Measurements from ENCODE around the gene CACNG3. TPM values are rescaled to one million over a fixed set of nuclear protein-coding genes. Genes with fewer than 3 reads are reported as not detected.
"Not testable (repeated sequence)": the region's sequence is repeated elsewhere in the genome, so short reads cannot be mapped to it uniquely, and the experiment has no call there.

Gene CACNG3
- not detected for total RNA-seq

GRCh38 chr16:24255456-24256371 lies at the start of gene CACNG3:
CACNG3 (plus strand) TSS chr16:24256335; CDS start chr16:24256755, 420 bp downstream.
- ChIA-PET CTCF (interaction anchor here (1.0 to 2.4 kb wide), 6 partner anchors 11 to 248 kb away, joined by 3 to 13 read pairs (median 4); no protein-coding TSS in a partner anchor), POLR2A (no interaction called here)

- ChIA-PET CTCF (interaction anchor here (1.3 kb wide), 1 partner anchor 136 kb away, joined by 3 read pairs; no protein-coding TSS in a partner anchor), POLR2A (no interaction called here)
These were observed 49.2 kb upstream of the CACNG3 start for GRCh38 chr16:24206926-24207325.

GRCh38 chr16:24208710-24209109 lies 47.4 kb upstream of the CACNG3 start:
- ChIA-PET CTCF (interaction anchor here (0.6 kb wide), 1 partner anchor 284 kb away, joined by 3 read pairs; no protein-coding TSS in a partner anchor), POLR2A (no interaction called here)

- POLR2A ChIA-PET: no interaction called here
- CTCF ChIA-PET: no interaction called here
These were observed 41.1 kb upstream of the CACNG3 start for GRCh38 chr16:24214992-24215391.

- CTCF ChIA-PET: no interaction called here
These were observed 39.2 kb upstream of the CACNG3 start for GRCh38 chr16:24216961-24217360.

GRCh38 chr16:24217461-24217860 lies 38.7 kb upstream of the CACNG3 start:
- ChIA-PET POLR2A (no interaction called here), CTCF (no interaction called here)

More at GRCh38 chr16:24216961-24217360, 39.2 kb upstream of the CACNG3 start:
- POLR2A ChIA-PET: no interaction called here

GRCh38 chr16:24218299-24218698 lies 37.8 kb upstream of the CACNG3 start:
- CTCF ChIA-PET: no interaction called here
- POLR2A ChIA-PET: no interaction called here

GRCh38 chr16:24221219-24221618 lies 34.9 kb upstream of the CACNG3 start:
- CTCF ChIA-PET: no interaction called here
- POLR2A ChIA-PET: no interaction called here

- ChIA-PET CTCF (no interaction called here), POLR2A (no interaction called here)
These were observed 27.6 kb upstream of the CACNG3 start for GRCh38 chr16:24228514-24228913.

GRCh38 chr16:24232936-24233335 lies 23.2 kb upstream of the CACNG3 start:
- ChIA-PET CTCF (no interaction called here), POLR2A (no interaction called here)

GRCh38 chr16:24234737-24235136 lies 21.4 kb upstream of the CACNG3 start:
- ChIA-PET CTCF (interaction anchor here (1.1 to 1.4 kb wide), 2 partner anchors 11 to 19 kb away, joined by 3 to 5 read pairs; no protein-coding TSS in a partner anchor), POLR2A (no interaction called here)

- POLR2A ChIA-PET: no interaction called here
- CTCF ChIA-PET: no interaction called here
These were observed 20.3 kb upstream of the CACNG3 start for GRCh38 chr16:24235806-24236205.

GRCh38 chr16:24238846-24239245 lies 17.3 kb upstream of the CACNG3 start:
- CTCF ChIA-PET: interaction anchor here (0.9 kb wide), 1 partner anchor 14 kb away, joined by 4 read pairs; no protein-coding TSS in a partner anchor
- POLR2A ChIA-PET: not testable (repeated sequence)

GRCh38 chr16:24246911-24247607 lies 9.1 kb upstream of the CACNG3 start:
- POLR2A ChIA-PET: no interaction called here
- CTCF ChIA-PET: no interaction called here

GRCh38 chr16:24253192-24253591 lies 2.9 kb upstream of the CACNG3 start:
- ChIA-PET POLR2A (no interaction called here), CTCF (interaction anchor here (0.9 to 2.6 kb wide), 16 partner anchors 9 to 612 kb away, joined by 3 to 25 read pairs (median 4); partner anchors contain the start of genes DCTN5 and PALB2)

- ChIA-PET POLR2A (no interaction called here), CTCF (no interaction called here)
These were observed 1.8 kb downstream of the CACNG3 start for GRCh38 chr16:24257958-24258357.

GRCh38 chr16:24258791-24259190 lies 2.7 kb downstream of the CACNG3 start:
- ChIA-PET CTCF (no interaction called here), POLR2A (no interaction called here)

- POLR2A ChIA-PET: no interaction called here
- CTCF ChIA-PET: no interaction called here
These were observed 6.7 kb downstream of the CACNG3 start for GRCh38 chr16:24262816-24263215.

- ChIA-PET POLR2A (no interaction called here), CTCF (no interaction called here)
These were observed 14.7 kb downstream of the CACNG3 start for GRCh38 chr16:24270721-24271442.

GRCh38 chr16:24272379-24272778 lies 16.2 kb downstream of the CACNG3 start:
- ChIA-PET POLR2A (no interaction called here), CTCF (no interaction called here)

Measured in activated CD8-positive, alpha-beta memory T cell treated with anti-CD3 and anti-CD28 coated beads for 36 hours (primary cell).